HG03442 (cell line): ENCODE measurements around the gene VTI1A.

Experiments used
- ATAC-seq: cut with Tn5 transposase; IDR thresholded peaks from one replicate; pipeline ENCODE4 v1.9.1; 2021; ENCODE audit warnings: mild to moderate bottlenecking, moderate library complexity; ENCODE audit not compliant: unreplicated experiment

The VTI1A gene

DNA sequence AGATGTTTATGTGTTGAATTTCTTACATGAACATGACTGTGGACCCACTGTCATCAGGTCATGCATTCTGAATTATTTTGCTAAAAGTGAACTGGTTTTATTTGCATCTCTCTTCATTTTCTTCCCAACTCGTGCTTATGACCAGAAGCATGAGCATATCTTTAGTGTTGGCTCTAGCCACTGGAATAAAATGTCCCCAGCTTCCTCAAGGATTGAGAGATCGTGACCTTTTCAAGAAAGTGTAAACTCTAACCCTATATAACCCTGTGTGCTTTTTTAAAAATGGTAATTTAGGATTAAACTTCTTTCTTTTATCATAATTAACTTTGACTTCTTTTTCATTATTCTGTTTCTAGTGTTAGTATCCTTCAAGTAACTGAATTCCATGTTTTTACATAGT, 55.5 kb downstream of the VTI1A start:
- no peak for ATAC-seq

DNA sequence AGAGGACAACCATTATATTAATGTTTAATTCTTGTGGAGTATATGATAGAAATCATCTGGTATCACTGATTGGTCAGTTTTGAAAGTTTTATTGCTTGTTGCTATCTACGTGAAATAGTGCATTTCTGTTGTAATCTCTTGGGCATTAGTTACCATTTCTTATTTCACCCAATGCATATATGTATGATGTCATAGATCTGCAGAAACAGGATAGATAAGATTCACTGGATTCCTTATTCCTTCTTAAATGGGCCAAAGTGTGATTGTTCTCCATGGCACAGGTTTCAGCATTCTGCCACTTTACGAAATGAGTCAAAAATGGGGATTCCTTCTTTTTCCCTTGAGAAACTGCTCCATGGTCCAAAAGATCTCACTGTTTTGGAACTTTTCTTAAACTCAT, 56.6 kb downstream of the VTI1A start:
- no peak for ATAC-seq

DNA sequence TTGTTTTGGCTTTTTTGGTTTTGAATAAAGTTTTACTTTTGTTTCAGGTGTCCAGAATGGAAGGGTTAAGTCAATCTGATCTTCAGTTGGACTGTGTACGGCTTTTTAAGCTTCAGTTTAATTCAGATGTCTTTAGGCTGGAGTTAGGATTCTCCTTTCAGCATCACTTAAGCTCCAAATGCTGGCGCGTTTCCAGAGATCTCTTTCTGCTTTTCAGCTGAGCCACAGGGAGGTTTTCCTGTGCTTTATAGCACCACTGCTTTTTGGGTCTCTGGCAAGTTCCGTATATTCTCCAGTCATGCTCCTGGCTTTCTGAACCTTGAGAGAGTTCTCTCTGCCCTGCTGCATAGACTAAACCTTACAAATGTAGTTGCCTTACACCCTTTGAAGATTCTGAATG, 60.0 kb downstream of the VTI1A start:
- ATAC-seq = no peak

DNA sequence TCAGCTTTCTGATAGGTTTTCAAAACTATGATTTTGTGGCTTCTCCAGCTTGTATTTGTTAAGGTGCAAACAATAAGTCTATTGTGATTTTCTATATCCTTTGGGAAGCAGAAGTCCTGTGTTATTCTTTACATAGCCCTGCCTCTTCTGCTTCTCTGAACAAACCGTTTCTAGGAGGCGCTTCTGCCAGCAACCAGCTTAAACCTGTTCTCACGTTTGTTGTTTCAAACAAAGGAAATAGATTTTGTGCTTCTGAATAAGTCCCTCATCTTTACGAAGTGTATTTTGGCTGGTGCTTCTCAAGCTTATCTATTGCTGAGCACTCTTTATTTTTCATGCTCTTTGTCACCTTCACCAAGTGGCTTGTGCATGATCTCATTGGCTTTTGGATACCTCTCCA, 61.0 kb downstream of the VTI1A start:
- ATAC-seq = no peak

DNA sequence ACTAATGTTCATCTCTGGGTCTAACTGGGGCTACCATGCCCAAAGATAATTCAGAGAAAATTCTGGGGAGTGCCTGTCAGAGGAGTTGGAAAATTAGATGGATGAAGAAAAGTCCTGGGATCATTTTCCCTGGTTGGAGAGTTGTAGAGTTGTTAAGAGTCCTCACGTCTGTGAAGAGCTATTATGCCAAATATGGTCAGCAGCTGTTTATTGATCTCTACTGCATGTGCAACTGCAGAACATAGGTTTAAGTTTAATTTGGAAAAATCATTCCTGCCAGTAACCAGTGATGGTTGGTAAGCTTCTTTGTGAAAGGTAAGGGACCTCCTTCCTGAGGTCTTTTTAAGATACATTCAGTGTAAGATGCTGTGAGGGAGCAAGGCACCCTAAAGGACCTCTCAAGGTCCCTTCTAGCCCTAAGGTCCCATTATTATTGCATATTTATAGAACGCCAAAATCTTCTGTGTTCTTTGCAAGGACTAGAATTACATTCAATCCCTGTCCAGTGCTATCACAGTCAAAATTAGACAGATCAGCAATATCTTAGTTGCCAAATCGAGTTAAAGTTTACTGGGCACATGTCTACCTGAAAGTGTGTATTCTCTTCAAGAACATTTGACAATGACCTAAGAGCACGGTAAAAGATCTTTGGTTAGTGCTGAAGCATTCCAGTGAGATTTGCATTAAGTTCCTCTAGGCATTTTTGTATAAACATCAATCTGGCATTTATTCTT, 62.7 kb downstream of the VTI1A start:
- ATAC-seq = no peak

DNA sequence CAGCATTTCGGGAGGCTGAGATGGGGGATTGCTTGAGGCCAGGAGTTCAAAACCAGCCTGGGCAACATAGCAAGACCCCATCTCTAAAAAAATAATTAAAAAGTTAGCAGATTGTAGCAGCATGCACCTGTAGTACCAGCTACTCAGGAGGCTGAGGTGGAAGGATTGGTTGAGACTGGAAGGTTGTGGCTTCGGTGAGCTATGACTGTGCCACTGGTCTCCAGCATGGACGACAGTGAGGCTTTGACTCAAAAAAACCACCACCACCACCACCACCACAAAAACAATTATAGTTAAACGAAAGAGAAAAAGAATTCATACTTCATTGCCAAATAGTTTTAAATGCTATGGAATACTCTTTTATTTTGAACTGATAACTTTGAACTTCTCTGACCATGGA, 63.4 kb downstream of the VTI1A start:
- no peak for ATAC-seq

DNA sequence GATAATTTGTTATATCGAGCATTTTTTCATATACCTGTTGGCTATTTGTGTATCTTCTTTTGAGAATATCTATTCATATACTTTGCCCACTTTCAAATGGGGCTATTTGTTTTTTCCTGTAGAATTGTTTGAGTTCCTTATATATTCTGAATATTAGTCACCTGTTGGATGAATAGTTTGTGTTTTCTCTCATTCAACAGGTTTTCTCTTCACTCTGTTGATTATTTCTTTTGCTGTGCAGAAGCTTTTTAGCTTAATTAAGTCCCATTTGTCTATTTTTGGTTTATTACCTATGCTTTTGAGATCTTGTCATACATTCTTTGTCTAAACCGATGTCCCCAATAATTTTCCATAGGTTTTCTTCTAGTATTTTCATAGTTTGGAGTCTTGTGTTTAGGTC, 65.3 kb downstream of the VTI1A start:
- ATAC-seq = no peak

DNA sequence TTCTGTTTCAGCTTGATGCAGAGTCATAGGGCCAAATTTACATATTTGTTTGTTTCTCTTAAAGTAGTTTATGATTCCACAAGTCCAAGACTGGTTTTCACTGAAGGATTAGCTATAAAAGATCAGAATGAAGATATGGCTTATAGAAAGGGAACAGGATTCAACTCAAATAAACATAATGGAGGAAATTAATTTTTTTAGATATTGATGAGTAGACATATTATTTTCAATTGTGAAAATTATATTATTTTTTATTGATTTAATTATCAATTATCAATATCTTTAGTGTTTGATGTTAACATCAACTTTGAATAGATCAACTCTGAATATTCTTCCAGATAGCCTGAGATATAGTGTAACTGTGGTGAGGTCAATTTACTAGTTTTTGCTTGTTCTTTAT, 68.1 kb downstream of the VTI1A start:
- ATAC-seq = no peak

DNA sequence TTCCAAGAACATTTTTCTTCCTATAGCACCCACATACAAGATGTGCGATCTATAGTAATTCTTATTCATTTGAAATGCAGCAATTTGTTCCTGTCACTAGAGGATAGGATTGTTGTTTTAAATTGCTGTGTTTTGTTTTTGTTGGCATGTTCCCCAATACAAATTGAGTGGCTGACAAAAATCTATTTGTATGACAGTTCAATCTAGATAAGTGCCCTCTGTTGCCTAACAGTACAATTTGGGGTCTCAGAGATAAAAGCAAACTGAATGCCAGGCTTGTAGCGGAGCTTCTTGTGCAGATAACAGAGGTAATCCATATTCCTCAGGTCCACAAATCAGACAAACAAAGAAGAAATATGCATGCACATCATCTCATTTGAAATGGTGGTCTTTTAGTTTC, 68.8 kb downstream of the VTI1A start:
- ATAC-seq = no peak

DNA sequence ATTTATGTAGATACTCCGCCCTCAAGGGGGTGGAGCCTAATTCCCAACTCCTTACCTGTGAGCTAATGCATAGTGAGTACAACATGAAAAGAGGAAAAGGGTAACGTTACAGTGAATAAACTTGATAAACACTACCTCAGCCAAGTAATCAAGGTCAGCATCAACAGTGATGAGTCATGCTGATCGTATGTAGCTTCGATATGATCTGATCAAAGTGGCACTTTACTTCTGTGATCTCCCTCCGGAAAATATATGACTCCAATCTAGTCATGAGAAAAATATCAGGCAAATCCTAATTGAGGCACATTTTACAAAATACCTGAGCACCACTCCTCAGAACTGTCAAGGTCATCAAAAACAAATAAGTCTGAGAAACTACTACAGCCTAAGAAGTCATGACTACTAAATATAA, 70.4 kb downstream of the VTI1A start:
- no peak for ATAC-seq

DNA sequence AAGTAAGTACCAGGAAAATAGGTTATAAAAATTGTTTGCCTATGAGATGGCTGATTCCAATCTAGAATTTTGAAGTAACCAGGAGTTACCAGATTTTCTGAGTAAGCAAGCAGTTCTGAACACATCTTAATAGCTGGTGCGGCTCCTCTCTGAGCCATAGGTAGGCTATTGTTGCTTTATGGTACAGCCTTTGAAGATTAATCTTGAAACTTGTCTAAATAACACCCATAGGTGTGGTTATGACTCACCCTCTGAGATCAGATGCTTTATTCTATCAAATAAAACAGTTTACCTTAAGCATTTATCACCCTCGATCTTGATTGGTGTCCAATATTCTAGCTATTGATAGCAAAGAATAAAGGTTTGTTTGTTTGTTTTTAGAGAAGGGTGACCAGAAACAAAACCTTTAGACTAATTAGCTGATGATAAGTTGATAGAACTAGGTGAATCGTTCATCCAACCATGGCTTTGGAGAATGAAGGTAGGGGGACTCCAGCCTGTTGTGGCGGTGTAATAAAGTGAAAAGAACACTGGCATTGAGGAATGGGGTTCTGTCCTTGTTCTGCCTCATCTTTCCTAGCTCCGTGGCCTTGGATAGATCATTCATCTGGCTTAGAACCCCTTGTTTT, 72.2 kb downstream of the VTI1A start:
- ATAC-seq = peak; percentile 75

DNA sequence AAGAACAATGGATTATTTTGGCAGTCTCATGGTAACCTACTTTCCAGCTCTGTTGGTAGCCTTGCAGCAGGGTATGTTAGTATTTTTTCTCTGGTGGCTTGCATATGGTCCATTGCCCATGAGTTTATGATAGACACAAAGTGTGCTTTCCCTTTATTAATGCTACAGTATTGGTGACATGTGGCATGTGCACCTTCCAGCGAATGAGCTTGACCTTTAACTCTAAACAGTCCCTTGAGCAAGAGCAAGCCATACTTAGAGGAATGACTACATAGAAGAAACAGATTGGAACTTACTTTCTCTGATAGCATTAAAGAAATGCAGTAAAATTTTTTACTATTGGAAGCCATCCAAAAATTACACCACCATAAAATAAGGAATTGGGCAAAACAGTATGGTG, 73.9 kb downstream of the VTI1A start:
- ATAC-seq = no peak

DNA sequence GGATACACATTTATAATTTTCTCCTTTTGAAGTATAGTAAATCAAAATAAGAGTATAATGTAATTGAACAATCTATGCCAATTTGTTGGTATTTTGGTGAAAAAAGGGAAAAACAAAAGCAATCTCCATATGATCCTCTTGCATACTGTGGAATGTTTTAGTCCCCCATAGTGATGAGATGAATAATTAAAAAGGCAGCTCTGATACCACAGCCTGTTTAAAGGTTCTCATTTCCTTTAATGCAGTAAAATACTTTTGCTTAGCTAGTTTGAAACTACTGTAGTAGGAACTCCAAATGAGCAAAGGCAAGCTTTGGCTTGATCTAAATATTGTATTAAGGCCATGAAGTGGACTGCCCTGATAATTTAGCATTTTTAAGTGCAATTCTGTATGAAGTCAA, 77.6 kb downstream of the VTI1A start:
- no peak for ATAC-seq

DNA sequence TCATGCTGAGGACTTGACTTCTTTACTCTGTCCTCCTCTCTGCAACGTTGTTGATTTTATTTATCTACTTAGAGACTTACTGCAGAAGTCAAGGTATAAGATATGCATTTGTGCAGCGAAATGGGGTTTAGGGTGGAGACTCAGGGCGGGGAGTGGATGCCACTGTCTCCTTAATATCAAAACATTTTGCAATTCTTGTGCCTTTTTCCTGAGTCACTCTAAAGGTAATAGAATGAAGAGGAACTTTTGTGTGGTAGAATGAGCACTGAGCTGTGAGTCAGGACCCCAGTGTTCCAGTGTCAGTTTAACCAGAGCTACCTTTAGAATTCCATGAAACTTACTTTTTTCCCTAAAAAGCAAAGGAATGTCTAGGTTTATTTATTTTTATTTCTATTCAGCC, 78.2 kb downstream of the VTI1A start:
- no peak for ATAC-seq

DNA sequence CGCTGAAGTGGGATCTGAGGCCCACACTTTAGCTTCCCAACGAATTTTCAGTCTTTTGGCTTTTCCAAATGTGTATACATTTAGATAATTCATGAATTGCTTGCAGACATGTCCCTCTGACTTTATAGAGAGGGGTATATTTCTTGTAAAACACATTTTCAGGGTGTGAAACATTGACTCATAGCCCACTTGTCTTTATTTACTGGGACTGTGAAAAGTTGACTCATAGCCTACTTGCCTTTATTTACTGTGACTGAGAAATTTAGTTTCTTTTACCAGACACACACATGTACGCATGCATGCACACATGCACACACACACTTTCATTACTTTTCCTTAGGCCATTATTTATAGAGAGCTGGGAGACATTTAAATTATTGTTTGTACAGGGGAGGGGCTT, 79.1 kb downstream of the VTI1A start:
- peak; percentile 96 for ATAC-seq

DNA sequence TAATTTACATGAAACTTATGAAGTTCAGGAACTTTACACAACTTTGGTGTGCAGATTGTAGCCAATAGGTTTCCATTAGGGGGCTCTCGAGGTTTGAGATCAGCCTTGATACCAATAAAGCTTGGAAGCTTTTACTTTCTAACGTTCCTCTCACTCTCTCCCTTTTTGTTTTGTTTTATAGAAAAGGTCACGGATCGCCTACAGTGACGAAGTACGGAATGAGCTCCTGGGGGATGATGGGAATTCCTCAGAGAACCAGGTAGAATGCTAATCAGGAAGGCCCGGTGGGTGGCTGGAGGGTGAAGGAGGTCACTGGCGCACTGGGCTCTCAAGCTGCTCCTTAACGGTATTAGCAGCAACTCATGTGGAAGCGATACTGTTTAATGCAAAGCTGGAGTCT, 79.9 kb downstream of the VTI1A start:
- ATAC-seq = no peak

DNA sequence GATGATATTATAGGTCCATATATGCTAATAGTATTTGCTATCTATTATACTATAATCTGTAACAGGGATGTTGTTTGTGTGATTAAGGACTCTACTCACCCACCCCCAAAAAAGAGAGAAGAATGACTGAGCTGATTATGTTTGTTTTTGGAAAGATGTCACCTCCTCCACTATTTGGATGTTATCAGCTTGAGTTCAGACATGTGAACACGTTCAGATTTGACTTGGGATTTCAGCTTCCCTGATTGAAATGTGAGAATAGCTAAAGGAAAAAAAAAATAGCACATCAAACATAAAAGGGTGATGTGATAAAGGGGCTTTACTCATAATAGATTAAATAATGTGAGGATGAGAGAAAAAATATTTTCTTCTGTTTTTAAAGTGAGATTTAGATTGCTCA, 81.2 kb downstream of the VTI1A start:
- no peak for ATAC-seq

DNA sequence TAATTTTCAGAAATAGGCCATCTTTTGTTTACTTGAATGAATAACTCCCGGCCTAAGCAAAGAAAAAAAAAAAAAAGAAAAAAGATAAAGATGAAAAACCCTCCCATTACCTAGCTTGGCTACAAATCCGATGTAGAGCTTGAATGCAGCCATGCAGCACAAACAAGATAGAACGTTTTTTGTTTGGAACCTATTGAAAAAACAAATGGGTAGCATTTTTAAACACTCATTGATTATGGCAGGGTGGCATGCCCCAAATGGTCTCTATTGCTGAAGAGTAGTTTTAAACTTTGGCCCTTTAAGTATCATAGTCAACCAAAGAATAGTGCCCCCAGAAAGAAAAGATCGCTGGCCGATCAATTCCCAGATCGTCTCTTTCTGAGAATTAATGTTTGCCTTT, 84.4 kb downstream of the VTI1A start:
- ATAC-seq = no peak

DNA sequence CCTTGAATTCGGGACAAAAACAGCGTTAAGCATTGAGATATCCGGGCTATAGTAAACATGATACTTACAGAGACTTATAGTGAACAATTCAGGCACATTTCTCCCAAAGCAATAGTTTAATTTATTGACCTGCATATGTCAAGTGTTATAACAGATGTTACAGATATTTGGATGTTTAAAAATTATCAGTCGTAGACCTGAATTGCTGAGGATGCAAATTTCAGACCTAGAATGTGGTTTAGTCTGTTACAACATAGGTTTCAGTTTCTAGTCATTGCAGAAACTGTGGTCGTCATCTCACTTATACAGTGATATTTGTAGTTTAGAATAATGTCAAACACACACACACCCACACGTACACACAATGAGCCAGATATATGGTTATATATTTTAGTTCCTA, 85.2 kb downstream of the VTI1A start:
- ATAC-seq = peak; percentile 99

DNA sequence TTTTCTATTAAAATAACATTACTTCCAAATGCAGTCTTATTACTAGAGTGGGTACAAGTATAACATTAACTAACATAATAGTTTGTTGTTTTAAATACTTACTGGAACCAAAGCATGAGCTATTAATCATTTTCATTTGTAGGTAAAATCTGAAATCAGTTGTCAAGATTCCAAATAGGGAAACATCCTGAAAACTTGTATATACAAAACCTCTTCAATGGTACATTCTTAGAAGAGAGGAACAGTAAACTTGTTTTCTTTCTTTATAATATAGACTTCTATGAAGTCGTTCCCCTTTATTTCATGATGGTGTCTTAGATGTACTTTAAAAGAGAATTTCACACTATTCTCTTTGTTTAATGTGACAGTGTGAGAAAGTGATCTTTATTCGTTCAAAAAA, 85.9 kb downstream of the VTI1A start:
- ATAC-seq = no peak

DNA sequence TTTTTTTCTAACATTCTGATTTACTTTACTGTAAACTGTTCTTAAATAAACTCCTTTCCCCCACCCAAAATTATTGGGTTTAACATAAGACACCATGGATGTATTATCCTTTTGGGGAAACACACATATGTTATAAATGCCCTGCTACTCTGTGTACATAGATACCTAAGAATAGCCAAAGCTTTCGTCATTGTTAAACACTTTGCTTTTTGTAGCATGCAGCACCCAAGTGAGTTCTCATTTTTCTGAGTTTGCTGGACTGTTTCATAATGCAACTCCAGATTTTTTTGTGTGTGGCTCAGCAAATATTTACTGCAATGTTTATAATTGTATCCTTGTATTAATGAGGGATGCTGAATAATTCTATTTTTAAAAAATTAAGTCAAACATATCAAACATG, 86.9 kb downstream of the VTI1A start:
- no peak for ATAC-seq

DNA sequence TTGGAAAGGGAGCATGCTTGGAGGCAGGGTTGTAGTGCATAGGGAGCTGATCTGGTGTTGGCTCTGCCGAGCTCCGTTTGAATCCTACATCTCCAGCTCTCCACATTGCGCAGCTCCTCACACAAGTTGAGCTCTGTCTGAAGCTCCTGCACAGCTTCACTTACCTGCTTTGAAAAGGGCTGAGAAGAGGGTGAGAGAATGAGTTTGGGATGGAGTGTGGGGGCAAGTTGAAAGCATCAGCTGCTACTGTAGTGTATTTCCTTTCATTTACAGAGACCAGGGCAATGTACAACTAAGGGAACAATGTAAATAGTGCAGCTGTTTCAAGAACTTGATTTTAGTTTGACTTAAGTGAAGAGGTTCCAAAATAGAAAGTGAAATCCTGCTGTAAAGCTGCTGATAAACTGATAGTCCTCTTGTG, 88.5 kb downstream of the VTI1A start:
- ATAC-seq = no peak

DNA sequence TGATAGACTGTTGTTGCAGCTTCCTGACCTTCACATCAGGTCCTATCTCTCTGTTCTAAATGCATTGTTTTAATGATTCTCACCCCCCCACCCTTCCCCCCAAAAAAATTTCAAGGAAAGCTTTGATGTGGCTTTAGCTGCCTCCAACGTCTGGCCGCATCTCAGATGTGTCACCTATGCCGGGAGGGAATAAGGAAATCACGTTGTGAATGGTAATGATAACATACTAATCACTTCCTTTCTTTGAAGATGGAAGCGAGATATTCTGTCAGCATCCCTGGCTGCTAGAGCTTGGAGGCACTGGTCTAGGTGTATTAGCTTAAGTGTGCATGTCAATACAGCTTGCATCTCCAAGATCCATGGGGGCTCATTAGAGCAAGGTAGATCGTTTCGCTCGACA, 89.6 kb downstream of the VTI1A start:
- no peak for ATAC-seq
